Transverse colon (tissue), 4 donors: Measurements from ENCODE around the gene CLK3. TPM values are rescaled to one million over a fixed set of nuclear protein-coding genes. Genes with fewer than 3 reads are reported as not detected.
"Not testable (repeated sequence)": the region's sequence is repeated elsewhere in the genome, so short reads cannot be mapped to it uniquely, and the experiment has no call there.

Experiments
- DNase-seq: peaks from one replicate; pipeline ENCODE4 v3.0.0-alpha.2; 2019
- H3K27ac ChIP-seq, 4 donors: fragments of 200-600 bp; sonication (generic); 2 replicates each; pipeline ENCODE4 v1.5.1; 2016 to 2018; ENCODE audit warnings: inconsistent platforms in 4 of 4
- H3K27me3 ChIP-seq: fragments of 200-600 bp; sonication (generic); 2 replicates; pipeline ENCODE4 v1.5.1; 2017; ENCODE audit warnings: inconsistent platforms
- H3K36me3 ChIP-seq, 4 donors: fragments of 200-600 bp; sonication (generic); 2 replicates each; pipeline ENCODE4 v1.5.1; 2017 to 2019; ENCODE audit warnings: inconsistent platforms in 4 of 4
- H3K4me1 ChIP-seq, 4 donors: fragments of 200-600 bp; sonication (generic); 2 replicates each; pipeline ENCODE4 v1.5.1; 2017 to 2020; ENCODE audit warnings: inconsistent platforms in 4 of 4
- H3K4me3 ChIP-seq, 4 donors: fragments of 200-600 bp; sonication (generic); 1 replicate in 1 of 4; 2 replicates in 3 of 4; pipeline versions ENCODE4 v1.5.1 to v1.6.1; 2017 to 2019; ENCODE audit warnings: inconsistent platforms in 4 of 4
- H3K9me3 ChIP-seq, 2 donors: fragments of 200-600 bp; sonication (generic); 2 replicates each; pipeline ENCODE4 v1.5.1; 2017 to 2019; ENCODE audit warnings: inconsistent platforms in 2 of 2
- EP300 ChIP-seq: sonication (generic); formaldehyde crosslinking; IDR thresholded peaks from one replicate; pipeline ENCODE4 v1.6.1; 2017; ENCODE audit warnings: antibody characterized with exemption, low read depth
- POLR2A ChIP-seq: fragments of 450-650 bp; IDR thresholded peaks from one replicate; pipeline ENCODE4 v1.6.1; 2016; ENCODE audit warnings: antibody characterized with exemption, mild to moderate bottlenecking, moderate library complexity
- POLR2AphosphoS5 ChIP-seq, 3 donors: sonication (generic); formaldehyde crosslinking; IDR thresholded peaks; one replicate each; pipeline ENCODE4 v1.6.1; 2016; ENCODE audit warnings: antibody characterized with exemption in 3 of 3
- WGBS, 2 donors: methylation state at CpG; one replicate each; pipeline ENCODE4 v1.1.5; 2018; ENCODE audit warnings: low coverage in 1 of 2; 5-methylcytosine and 5-hydroxymethylcytosine counted together
- in situ Hi-C, 4 donors: fragments of 200-750 bp; cut with MboI; loops; one replicate each; pipeline versions ENCODE4 v1.15.0 to v1.15.1; 2017; ENCODE audit warnings: low sequenced_read_pairs in 3 of 4, low pct_ligation_motif_present in 1 of 4, low pct_unique_long_range_greater_than_20kb in 1 of 4
- intact Hi-C: fragments of 100-400 bp; cut with DNase I; formaldehyde crosslinking; loops from one replicate; pipeline ENCODE4 v1.15.1; 2023; ENCODE audit warnings: low total_unique reads
- total RNA-seq, 4 donors: library from RNA; depleted of rRNA; stranded (reverse); fragments of >200 nt; gene quantifications; one replicate each; pipeline ENCODE4 v1.1.0, GENCODE V29; 2016
- TF ChIP-seq, protein P1 (sequence below), 5 experiments: fragments of 200-600 bp in 3 of 5; fragments of 450-650 bp in 2 of 5; sonication (generic) in 3 of 5; IDR thresholded peaks; 1 replicate in 2 of 5; 2 replicates in 3 of 5; pipeline ENCODE4 v1.5.1; 2016 to 2017; ENCODE audit warnings: antibody characterized with exemption in 5 of 5, inconsistent platforms in 3 of 5, mild to moderate bottlenecking in 2 of 5, moderate library complexity in 1 of 5

Gene CLK3
- total RNA-seq, 4 donors from 2014 or later: 144 to 420 (median 208) TPM

DNA sequence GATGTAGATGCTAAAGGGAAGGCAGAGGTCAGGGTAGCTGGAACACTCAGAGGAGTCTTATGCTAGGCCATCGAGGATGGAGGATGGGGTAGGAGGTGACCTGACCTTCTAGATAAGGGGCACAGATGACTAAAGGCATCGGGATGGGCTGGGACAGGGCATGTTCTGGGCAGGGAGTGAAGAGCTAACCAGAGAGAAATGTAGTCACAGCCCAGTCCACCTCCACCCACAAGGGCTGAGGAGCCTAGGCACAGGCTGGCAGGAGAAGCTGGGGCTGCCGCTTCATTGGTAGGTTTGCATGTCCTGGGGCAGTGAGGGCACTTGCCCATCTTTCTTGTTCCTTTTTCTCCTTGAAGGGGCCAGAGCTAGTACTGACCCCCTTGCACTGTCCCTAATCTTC, 12.6 kb downstream of the CLK3 start:
- H3K9me3 ChIP-seq: no peaks in the 10 kb centered on the region
- DNase-seq: no peak
- no peaks in the 10 kb centered on the region for H3K4me1 ChIP-seq
- H3K4me3 ChIP-seq: no peak overlapping the region
- in situ Hi-C loops: loop anchor here in 3 of 4 donors (25.0 kb wide), 2 partner anchors 309 to 334 kb away; partner anchors contain the start of genes COX5A (in 2 of the 3) and RPP25 (in 1 of the 3)
- TF ChIP-seq POLR2AphosphoS5 (IDR thresholded peaks at IDR 0.05) (no peak), EP300 (no peak), POLR2A (no peak)
- TF ChIP-seq, protein P1, sequence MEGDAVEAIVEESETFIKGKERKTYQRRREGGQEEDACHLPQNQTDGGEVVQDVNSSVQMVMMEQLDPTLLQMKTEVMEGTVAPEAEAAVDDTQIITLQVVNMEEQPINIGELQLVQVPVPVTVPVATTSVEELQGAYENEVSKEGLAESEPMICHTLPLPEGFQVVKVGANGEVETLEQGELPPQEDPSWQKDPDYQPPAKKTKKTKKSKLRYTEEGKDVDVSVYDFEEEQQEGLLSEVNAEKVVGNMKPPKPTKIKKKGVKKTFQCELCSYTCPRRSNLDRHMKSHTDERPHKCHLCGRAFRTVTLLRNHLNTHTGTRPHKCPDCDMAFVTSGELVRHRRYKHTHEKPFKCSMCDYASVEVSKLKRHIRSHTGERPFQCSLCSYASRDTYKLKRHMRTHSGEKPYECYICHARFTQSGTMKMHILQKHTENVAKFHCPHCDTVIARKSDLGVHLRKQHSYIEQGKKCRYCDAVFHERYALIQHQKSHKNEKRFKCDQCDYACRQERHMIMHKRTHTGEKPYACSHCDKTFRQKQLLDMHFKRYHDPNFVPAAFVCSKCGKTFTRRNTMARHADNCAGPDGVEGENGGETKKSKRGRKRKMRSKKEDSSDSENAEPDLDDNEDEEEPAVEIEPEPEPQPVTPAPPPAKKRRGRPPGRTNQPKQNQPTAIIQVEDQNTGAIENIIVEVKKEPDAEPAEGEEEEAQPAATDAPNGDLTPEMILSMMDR (IDR thresholded peaks at IDR 0.05): no peak
- H3K27ac ChIP-seq: no peak overlapping the region
- no peaks in the 10 kb centered on the region for H3K27me3 ChIP-seq
- WGBS, 2 donors: 67 to 71% methylated on average over 1 to 3 of the region's 3 CpGs
- intact Hi-C loops: loop anchor here (5.0 to 10.0 kb wide), 2 partner anchors 129 to 243 kb away; no protein-coding TSS in a partner anchor
- peaks cover 0 to 65% (median 30%) of the 10 kb centered on the region in 4 donors for H3K36me3 ChIP-seq

DNA sequence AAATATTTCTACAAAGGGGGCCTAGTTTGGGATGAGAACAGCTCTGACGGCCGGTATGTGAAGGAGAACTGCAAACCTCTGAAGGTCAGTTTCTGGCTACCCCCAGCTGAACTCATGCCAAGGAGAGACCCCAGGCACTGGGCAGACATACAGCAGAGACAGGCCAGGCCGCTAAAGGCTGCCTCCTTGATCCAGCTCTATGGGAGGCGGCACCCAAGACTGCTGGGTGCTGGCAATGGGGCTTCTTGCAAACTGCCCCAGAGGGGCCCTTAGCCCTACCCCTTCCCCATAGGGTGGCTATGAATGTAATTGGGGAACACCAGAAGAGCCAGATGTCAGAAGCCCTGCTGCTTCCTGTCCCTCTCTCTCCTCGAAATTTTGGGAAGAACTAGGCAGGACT, 13.3 kb downstream of the CLK3 start:
- no peaks in the 10 kb centered on the region for H3K9me3 ChIP-seq
- intact Hi-C loops (loop anchor here (5.0 to 10.0 kb wide), 2 partner anchors 128 to 244 kb away; no protein-coding TSS in a partner anchor), in situ Hi-C loops (loop anchor here in 3 of 4 donors (25.0 kb wide), 2 partner anchors 308 to 333 kb away; partner anchors contain the start of genes COX5A (in 2 of the 3) and RPP25 (in 1 of the 3))
- H3K27me3 ChIP-seq: no peaks in the 10 kb centered on the region
- no peak for DNase-seq
- peaks cover 0 to 58% (median 26%) of the 10 kb centered on the region in 4 donors for H3K36me3 ChIP-seq
- H3K4me1 ChIP-seq: no peaks in the 10 kb centered on the region
- H3K27ac ChIP-seq: no peak overlapping the region
- TF ChIP-seq POLR2A (no peak), EP300 (no peak), POLR2AphosphoS5 (IDR thresholded peaks at IDR 0.05) (no peak)
- TF ChIP-seq, protein P1 (IDR thresholded peaks at IDR 0.05): no peak
- 67% methylated on average over 5 of the region's 5 CpGs; no CpG with 5 or more reads in 1 of the 2 donors for WGBS, 2 donors
- no peak overlapping the region for H3K4me3 ChIP-seq

DNA sequence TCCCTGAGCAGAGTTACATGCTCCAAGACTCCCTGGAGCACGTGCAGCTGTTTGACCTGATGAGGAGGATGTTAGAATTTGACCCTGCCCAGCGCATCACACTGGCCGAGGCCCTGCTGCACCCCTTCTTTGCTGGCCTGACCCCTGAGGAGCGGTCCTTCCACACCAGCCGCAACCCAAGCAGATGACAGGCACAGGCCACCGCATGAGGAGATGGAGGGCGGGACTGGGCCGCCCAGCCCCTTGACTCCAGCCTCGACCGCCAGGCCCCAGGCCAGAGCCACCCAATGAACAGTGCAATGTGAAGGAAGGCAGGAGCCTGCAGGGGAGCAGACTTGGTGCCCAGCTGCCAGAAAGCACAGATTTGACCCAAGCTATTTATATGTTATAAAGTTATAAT, 14.1 kb downstream of the CLK3 start:
- WGBS, 2 donors: 77% methylated on average over 8 of the region's 10 CpGs; no CpG with 5 or more reads in 1 of the 2 donors
- intact Hi-C loops: loop anchor here (5.0 to 10.0 kb wide), 3 partner anchors 128 to 315 kb away; no protein-coding TSS in a partner anchor
- DNase-seq, H3K27me3 ChIP-seq, H3K27ac ChIP-seq, H3K4me1 ChIP-seq, H3K4me3 ChIP-seq, H3K9me3 ChIP-seq: not testable (repeated sequence)
- peaks cover 0 to 59% (median 22%) of the 10 kb centered on the region in 4 donors for H3K36me3 ChIP-seq
- in situ Hi-C loops: loop anchor here in 3 of 4 donors (5.0 to 25.0 kb wide), 3 partner anchors 138 to 333 kb away; partner anchors contain the start of genes COX5A (in 2 of the 3) and RPP25 (in 1 of the 3)

DNA sequence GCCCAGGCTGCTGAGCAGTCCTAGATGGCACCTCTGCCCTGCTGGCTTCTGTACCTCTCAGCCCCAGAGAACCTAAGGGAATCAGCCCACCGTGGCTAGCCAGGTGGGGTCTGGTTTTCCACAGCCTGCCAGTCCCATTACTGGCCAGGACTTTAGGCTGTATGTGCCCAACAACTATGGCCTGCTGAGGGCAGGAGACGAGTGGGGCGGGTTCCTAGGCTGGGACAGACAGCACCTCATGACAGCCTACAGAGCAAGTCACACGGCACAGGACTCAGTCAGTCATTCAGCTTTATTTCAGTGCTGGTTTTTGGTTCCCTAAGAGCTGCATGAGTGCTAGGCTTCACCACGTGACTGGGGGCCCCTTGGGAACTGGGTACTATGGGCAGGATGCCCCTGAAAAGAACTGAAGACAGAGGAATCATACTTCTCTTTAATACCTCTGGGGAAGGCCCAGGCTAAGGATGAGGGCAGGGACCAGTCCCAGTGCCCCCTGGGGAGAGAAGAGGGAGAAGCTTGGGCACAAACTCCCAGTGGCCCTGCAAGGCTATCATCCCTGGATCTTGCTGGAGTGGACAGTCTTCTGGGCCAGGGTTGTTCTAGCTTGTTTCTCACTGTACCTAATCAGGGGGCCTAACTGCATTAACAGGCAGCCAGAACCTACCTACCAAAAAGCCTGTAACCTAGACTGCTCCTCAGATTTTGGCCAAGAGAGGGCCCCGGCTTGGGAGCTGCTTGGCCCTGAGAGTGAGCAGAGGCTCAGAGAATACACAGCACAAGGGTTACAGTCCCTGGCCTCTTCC, 14.8 kb downstream of the CLK3 start:
- H3K4me1 ChIP-seq: no peaks in the 10 kb centered on the region
- TF ChIP-seq POLR2AphosphoS5 (IDR thresholded peaks at IDR 0.05) (no peak), EP300 (no peak)
- TF ChIP-seq, protein P1 (IDR thresholded peaks at IDR 0.05): no peak
- H3K27ac ChIP-seq: no peak overlapping the region
- H3K27me3 ChIP-seq: no peaks in the 10 kb centered on the region
- intact Hi-C loops (loop anchor here (10.0 kb wide), 1 partner anchor 314 kb away; no protein-coding TSS in a partner anchor), in situ Hi-C loops (loop anchor here in 3 of 4 donors (5.0 to 25.0 kb wide), 3 partner anchors 137 to 332 kb away; partner anchors contain the start of genes COX5A (in 2 of the 3) and RPP25 (in 1 of the 3))
- H3K36me3 ChIP-seq: peaks cover 0 to 54% (median 20%) of the 10 kb centered on the region in 4 donors
- WGBS, 2 donors: 69% methylated on average over 6 of the region's 6 CpGs; no CpG with 5 or more reads in 1 of the 2 donors
- DNase-seq: no peak
- no peaks in the 10 kb centered on the region for H3K9me3 ChIP-seq
- no peak overlapping the region for H3K4me3 ChIP-seq
